ENCODE measurements around the gene CDH23.

- no peak for TF ChIP-seq REST (IDR thresholded peaks at IDR 0.05; ENCODE audit: insufficient read depth in 1 of 2, low read depth in 2 of 2, low read length in 2 of 2)
- TF ChIP-seq POLR2AphosphoS5 (IDR thresholded peaks at IDR 0.05; ENCODE audit: low read depth, low read length): no peak
- no peak for TF ChIP-seq TAF1 (IDR thresholded peaks at IDR 0.05; ENCODE audit: borderline replicate concordance, insufficient read depth, low read length)
- TF ChIP-seq FOXP2 (optimal IDR thresholded peaks at IDR 0.05; ENCODE audit: borderline replicate concordance, extremely low read depth, extremely low read length, insufficient read depth): no peak
These were observed 208.7 kb downstream of the CDH23 start for GRCh38 chr10:71605263-71605962.
